Tibial artery (tissue), 4 donors: ENCODE data around the gene MYO9A.
"Not testable (repeated sequence)": the region's sequence is repeated elsewhere in the genome, so short reads cannot be mapped to it uniquely, and the experiment has no call there.

Experiments used
- DNase-seq, 2 donors: peaks; one replicate each; pipeline ENCODE4 v3.0.0-alpha.2; 2019
- H3K27ac ChIP-seq, 2 donors: fragments of 200-600 bp; sonication (generic) in 1 of 2; 1 replicate in 1 of 2; 2 replicates in 1 of 2; pipeline ENCODE4 v1.5.1; 2018 to 2019; ENCODE audit warnings: mild to moderate bottlenecking in 1 of 2
- H3K27me3 ChIP-seq, 2 donors: fragments of 200-600 bp; sonication (generic) in 1 of 2; one replicate each; pipeline versions ENCODE4 v1.5.1 to v1.6.0; 2016 to 2019
- H3K36me3 ChIP-seq, 3 donors: fragments of 200-600 bp; sonication (generic) in 2 of 3; one replicate each; pipeline ENCODE4 v1.5.1; 2016 to 2019; ENCODE audit warnings: mild to moderate bottlenecking in 2 of 3
- H3K4me1 ChIP-seq, 4 donors: fragments of 200-600 bp; sonication (generic) in 2 of 4; 1 replicate in 3 of 4; 2 replicates in 1 of 4; pipeline ENCODE4 v1.5.1; 2016 to 2019
- H3K4me3 ChIP-seq, 2 donors: fragments of 200-600 bp; sonication (generic) in 1 of 2; 1 replicate in 1 of 2; 2 replicates in 1 of 2; pipeline ENCODE4 v1.5.1; 2018 to 2019; ENCODE audit warnings: mild to moderate bottlenecking in 2 of 2
- H3K9me3 ChIP-seq, 3 donors: fragments of 200-600 bp; sonication (generic) in 1 of 3; one replicate each; pipeline ENCODE4 v1.5.1; 2016 to 2019
- CTCF ChIP-seq, 2 experiments: fragments of 200-600 bp in 1 of 2; fragments of 450-650 bp in 1 of 2; IDR thresholded peaks; one replicate each; pipeline ENCODE4 v1.5.1; 2017 to 2019; ENCODE audit warnings: antibody characterized with exemption in 2 of 2, mild to moderate bottlenecking in 1 of 2, moderate library complexity in 1 of 2
- intact Hi-C: fragments of 100-400 bp; cut with DNase I; formaldehyde crosslinking; loops from one replicate; pipeline ENCODE4 v1.15.0; 2023; ENCODE audit warnings: low total_unique reads

Gene MYO9A

DNA sequence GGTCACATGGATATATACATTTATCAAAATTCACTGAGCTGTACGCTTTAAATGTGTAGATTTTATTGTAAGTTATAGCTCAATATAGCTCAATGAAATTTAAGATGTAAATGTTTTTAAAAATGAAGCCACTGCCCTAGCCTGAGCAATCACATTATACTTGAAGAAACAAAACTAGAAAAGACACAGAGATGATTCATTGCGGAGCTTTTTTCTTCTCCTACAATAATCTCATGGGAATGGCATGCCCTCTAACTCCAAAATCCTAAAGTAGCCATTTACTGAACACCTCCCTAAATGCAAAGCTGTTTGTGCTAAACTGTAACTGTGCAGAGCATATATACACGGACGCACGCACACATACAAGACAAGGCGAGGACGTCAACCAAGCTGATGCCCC, 84.2 kb downstream of the MYO9A start:
- Histone ChIP-seq H3K27ac (no peak overlapping the region), H3K27me3 (no peaks in the 10 kb centered on the region), H3K9me3 (no peaks in the 10 kb centered on the region), H3K36me3 (peaks cover 0 to 13% (median 0%) of the 10 kb centered on the region in 3 donors), H3K4me1 (peaks cover 0 to 34% (median 9%) of the 10 kb centered on the region in 4 donors), H3K4me3 (no peak overlapping the region)
- intact Hi-C loops, result no loop called here
- DNase-seq, result no peak
- TF ChIP-seq CTCF (IDR thresholded peaks at IDR 0.05), result no peak

GRCh38 chr15:72033285-72033684, 84.7 kb downstream of the MYO9A start:
- Histone ChIP-seq H3K27me3 (no peaks in the 10 kb centered on the region), H3K4me1 (peaks cover 0 to 34% (median 9%) of the 10 kb centered on the region in 4 donors), H3K27ac (no peak overlapping the region), H3K4me3 (no peak overlapping the region), H3K36me3 (peaks cover 0 to 13% (median 0%) of the 10 kb centered on the region in 3 donors), H3K9me3 (no peaks in the 10 kb centered on the region)
- TF ChIP-seq CTCF (IDR thresholded peaks at IDR 0.05), result no peak
- intact Hi-C loops, result no loop called here
- no peak for DNase-seq

- no peak overlapping the region for H3K27ac ChIP-seq
- H3K27me3 ChIP-seq, result no peaks in the 10 kb centered on the region
- no peak for TF ChIP-seq CTCF (IDR thresholded peaks at IDR 0.05)
- no peaks in the 10 kb centered on the region for H3K9me3 ChIP-seq
- intact Hi-C loops, result no loop called here
- no peaks in the 10 kb centered on the region for H3K4me1 ChIP-seq
- H3K36me3 ChIP-seq, result peaks cover 5 to 32% (median 17%) of the 10 kb centered on the region in 3 donors
- DNase-seq, result no peak
- no peak overlapping the region for H3K4me3 ChIP-seq
Measured at GRCh38 chr15:72021604-72022003, 96.3 kb downstream of the MYO9A start.

DNA sequence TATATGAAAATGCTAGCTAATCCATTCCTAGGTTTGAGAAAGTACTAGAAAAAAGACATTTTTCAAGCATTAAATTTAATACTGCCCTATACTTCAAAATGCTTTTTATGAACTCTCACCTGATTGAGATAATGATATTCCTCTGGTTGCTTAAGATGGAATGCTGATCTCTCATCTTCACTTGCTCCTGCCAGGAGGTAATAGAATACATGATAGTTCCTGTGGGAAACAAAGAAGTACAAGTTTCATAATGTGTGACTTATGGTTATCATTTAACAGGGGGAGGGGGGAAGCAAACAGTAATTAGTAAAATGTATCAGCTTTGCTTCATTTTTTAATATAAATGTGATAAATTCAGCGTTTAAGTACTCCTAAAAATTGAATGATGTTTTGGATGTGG, 97.2 kb downstream of the MYO9A start:
- no peak for DNase-seq
- Histone ChIP-seq H3K4me3 (no peak overlapping the region), H3K27ac (no peak overlapping the region), H3K27me3 (no peaks in the 10 kb centered on the region), H3K4me1 (no peaks in the 10 kb centered on the region), H3K36me3 (peaks cover 5 to 34% (median 17%) of the 10 kb centered on the region in 3 donors), H3K9me3 (no peaks in the 10 kb centered on the region)
- TF ChIP-seq CTCF (IDR thresholded peaks at IDR 0.05), result no peak
- intact Hi-C loops, result no loop called here

GRCh38 chr15:72014555-72014954, 103.4 kb downstream of the MYO9A start:
- H3K27ac ChIP-seq, H3K27me3 ChIP-seq, H3K4me3 ChIP-seq, H3K4me1 ChIP-seq, DNase-seq, H3K9me3 ChIP-seq, intact Hi-C loops: not testable (repeated sequence)
- H3K36me3 ChIP-seq, result peaks cover under 1 to 28% (median 6%) of the 10 kb centered on the region in 3 donors

DNA sequence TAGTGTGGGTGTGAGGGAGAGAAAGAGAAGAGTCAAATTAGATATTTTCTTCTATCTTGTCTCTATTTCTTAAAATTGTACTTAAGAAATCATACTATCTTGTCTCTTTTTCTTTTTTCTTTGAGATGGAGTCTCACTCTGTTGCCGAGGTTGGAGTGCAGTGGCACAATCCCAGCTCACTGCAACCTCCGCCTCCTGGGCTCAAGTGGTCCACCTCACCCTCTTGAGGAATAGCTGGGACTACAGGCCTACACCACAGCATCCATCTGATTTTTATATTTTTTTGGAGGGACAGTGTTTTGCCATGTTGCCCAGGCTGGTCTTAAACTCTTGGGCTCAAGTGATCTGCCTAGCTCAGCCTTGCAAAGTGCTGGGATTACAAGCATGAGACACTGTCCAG, 104.2 kb downstream of the MYO9A start:
- peaks cover 0 to 32% (median 5%) of the 10 kb centered on the region in 3 donors for H3K36me3 ChIP-seq

More for the DNA sequence above, 104.2 kb downstream of the MYO9A start:
- no peak overlapping the region for H3K4me3 ChIP-seq
- no peaks in the 10 kb centered on the region for H3K27me3 ChIP-seq
- no peaks in the 10 kb centered on the region for H3K9me3 ChIP-seq
- TF ChIP-seq CTCF (IDR thresholded peaks at IDR 0.05), result no peak
- no peak for DNase-seq
- H3K4me1 ChIP-seq, result no peaks in the 10 kb centered on the region
- H3K27ac ChIP-seq, result no peak overlapping the region
- intact Hi-C loops, result no loop called here
